Ureter (tissue), 1 donor: ENCODE measurements around the gene SPIB. TPM values are rescaled to one million over a fixed set of nuclear protein-coding genes. Genes with fewer than 3 reads are reported as not detected.
A peak's percentile ranks its signal among the peaks of the same experiment; 100 is the strongest.
"Not testable (repeated sequence)": the region's sequence is repeated elsewhere in the genome, so short reads cannot be mapped to it uniquely, and the experiment has no call there.

Experiments used
- DNase-seq: peaks from one replicate; pipeline ENCODE4 v3.0.0-alpha.2; 2020; ENCODE audit warnings: low spot score
- total RNA-seq: library from RNA; stranded (reverse); gene quantifications from one replicate; pipeline ENCODE4 v1.2.4, GENCODE V29; 2023
- donor health status: DM: yes; HTN: yes; CAD: no.

The SPIB gene
- 0.96 TPM for total RNA-seq

GRCh38 chr19:50418176-50419021, at the start of gene SPIB:
TSS of gene SPIB (plus strand) at chr19:50418938. CDS start at chr19:50418963, 25 bp downstream.
- DNase-seq, result no peak

GRCh38 chr19:50371914-50372475, 46.7 kb upstream of the SPIB start:
- DNase-seq, result no peak

GRCh38 chr19:50376166-50377050, 42.3 kb upstream of the SPIB start, which contains the start of gene NR1H2:
TSS of gene NR1H2 (plus strand) at chr19:50376457. CDS start at chr19:50377606, 1,149 bp downstream.
- peak; percentile 97 for DNase-seq

- no peak for DNase-seq
Observed at GRCh38 chr19:50377051-50377461, 41.7 kb upstream of the SPIB start.

GRCh38 chr19:50377517-50377916, 41.2 kb upstream of the SPIB start:
- no peak for DNase-seq

GRCh38 chr19:50378169-50378862, 40.4 kb upstream of the SPIB start:
- no peak for DNase-seq

GRCh38 chr19:50378863-50379236, 39.9 kb upstream of the SPIB start:
- no peak for DNase-seq

GRCh38 chr19:50379602-50380001, 39.1 kb upstream of the SPIB start:
- DNase-seq, result no peak

GRCh38 chr19:50380137-50380536, 38.6 kb upstream of the SPIB start:
- DNase-seq, result no peak

- no peak for DNase-seq
Observed at GRCh38 chr19:50380751-50381151, 38.0 kb upstream of the SPIB start.

- DNase-seq, result no peak
Observed at GRCh38 chr19:50381881-50382729, 36.6 kb upstream of the SPIB start.

- DNase-seq, result no peak
Observed at GRCh38 chr19:50383001-50383851, 35.5 kb upstream of the SPIB start.

- DNase-seq, result peak; percentile 97
Observed at GRCh38 chr19:50383852-50384684, 34.7 kb upstream of the SPIB start, which contains the start of gene POLD1. TSS of gene POLD1 (plus strand) at chr19:50384347. CDS start at chr19:50398852, 14,505 bp downstream.

- DNase-seq, result no peak
Observed at GRCh38 chr19:50384685-50385535, 33.8 kb upstream of the SPIB start.

GRCh38 chr19:50387176-50387867, 31.4 kb upstream of the SPIB start:
- no peak for DNase-seq

GRCh38 chr19:50387868-50388245, 30.9 kb upstream of the SPIB start:
- no peak for DNase-seq

- DNase-seq, result not testable (repeated sequence)
Observed at GRCh38 chr19:50390295-50390694, 28.4 kb upstream of the SPIB start.
